ENCODE data around the gene GLIPR1L2. TPM values are rescaled to one million over a fixed set of nuclear protein-coding genes. Genes with fewer than 3 reads are reported as not detected.

GLIPR1L2 gene
- total and polyA plus RNA-seq, 4 donors: 0.22 to 3.7 (median 0.82) TPM

GRCh38 chr12:75361408-75361807, 29.5 kb upstream of the GLIPR1L2 start:
- Histone ChIP-seq H3K4me3 (no peak overlapping the region), H3K9me3 (ENCODE audit: control insufficient read depth in 4 of 4, insufficient read depth in 3 of 4, low read length in 3 of 4) (no peaks in the 10 kb centered on the region), H3K27me3 (ENCODE audit: control insufficient read depth in 3 of 3, insufficient read depth in 3 of 3, low read length in 2 of 3) (no peaks in the 10 kb centered on the region), H3K36me3 (ENCODE audit: control insufficient read depth in 4 of 4, insufficient read depth in 4 of 4, low read length in 4 of 4) (no peaks in the 10 kb centered on the region), H3K27ac (ENCODE audit: low read depth in 1 of 2, low read length in 1 of 2) (no peak overlapping the region), H3K4me1 (ENCODE audit: control insufficient read depth in 5 of 5, insufficient read depth in 5 of 5, low read length in 5 of 5) (no peaks in the 10 kb centered on the region), H3K9ac (ENCODE audit: insufficient read depth in 1 of 2, low read length in 2 of 2) (no peak overlapping the region)
- no peak for DNase-seq
- TF ChIP-seq CTCF (IDR thresholded peaks at IDR 0.05; ENCODE audit: control extremely low read depth, extremely low read depth): no peak
- 37 to 50% methylated on average over 1 of the region's 1 CpG for WGBS, 2 donors
- no peak for ATAC-seq (ENCODE audit: insufficient read depth, low FRiP score)

- no peak for TF ChIP-seq CTCF (IDR thresholded peaks at IDR 0.05; ENCODE audit: control extremely low read depth, extremely low read depth)
- Histone ChIP-seq H3K36me3 (ENCODE audit: control insufficient read depth in 4 of 4, insufficient read depth in 4 of 4, low read length in 4 of 4) (no peaks in the 10 kb centered on the region), H3K4me3 (no peak overlapping the region), H3K9me3 (ENCODE audit: control insufficient read depth in 4 of 4, insufficient read depth in 3 of 4, low read length in 3 of 4) (no peaks in the 10 kb centered on the region), H3K27ac (ENCODE audit: low read depth in 1 of 2, low read length in 1 of 2) (no peak overlapping the region), H3K9ac (ENCODE audit: insufficient read depth in 1 of 2, low read length in 2 of 2) (no peak overlapping the region), H3K27me3 (ENCODE audit: control insufficient read depth in 3 of 3, insufficient read depth in 3 of 3, low read length in 2 of 3) (no peaks in the 10 kb centered on the region), H3K4me1 (ENCODE audit: control insufficient read depth in 5 of 5, insufficient read depth in 5 of 5, low read length in 5 of 5) (no peaks in the 10 kb centered on the region)
- DNase-seq (no peak), ATAC-seq (ENCODE audit: insufficient read depth, low FRiP score) (no peak)
Observed at GRCh38 chr12:75364919-75365318, 26.0 kb upstream of the GLIPR1L2 start.

GRCh38 chr12:75366629-75367028, 24.3 kb upstream of the GLIPR1L2 start:
- Histone ChIP-seq H3K9me3 (ENCODE audit: control insufficient read depth in 4 of 4, insufficient read depth in 3 of 4, low read length in 3 of 4) (peaks cover 0 to 2% (median 0%) of the 10 kb centered on the region in 4 donors), H3K27me3 (ENCODE audit: control insufficient read depth in 3 of 3, insufficient read depth in 3 of 3, low read length in 2 of 3) (no peaks in the 10 kb centered on the region), H3K27ac (ENCODE audit: low read depth in 1 of 2, low read length in 1 of 2) (no peak overlapping the region), H3K4me3 (no peak overlapping the region), H3K9ac (ENCODE audit: insufficient read depth in 1 of 2, low read length in 2 of 2) (no peak overlapping the region), H3K4me1 (ENCODE audit: control insufficient read depth in 5 of 5, insufficient read depth in 5 of 5, low read length in 5 of 5) (no peaks in the 10 kb centered on the region), H3K36me3 (ENCODE audit: control insufficient read depth in 4 of 4, insufficient read depth in 4 of 4, low read length in 4 of 4) (no peaks in the 10 kb centered on the region)
- TF ChIP-seq CTCF (IDR thresholded peaks at IDR 0.05; ENCODE audit: control extremely low read depth, extremely low read depth): no peak
- 88 to 97% methylated on average over 1 of the region's 1 CpG for WGBS, 2 donors
- DNase-seq (no peak), ATAC-seq (ENCODE audit: insufficient read depth, low FRiP score) (no peak)

- TF ChIP-seq CTCF (IDR thresholded peaks at IDR 0.05; ENCODE audit: control extremely low read depth, extremely low read depth): no peak
- peaks cover 0 to 2% (median 0%) of the 10 kb centered on the region in 4 donors for H3K9me3 ChIP-seq (ENCODE audit: control insufficient read depth in 4 of 4, insufficient read depth in 3 of 4, low read length in 3 of 4)
- no peaks in the 10 kb centered on the region for H3K4me1 ChIP-seq (ENCODE audit: control insufficient read depth in 5 of 5, insufficient read depth in 5 of 5, low read length in 5 of 5)
- H3K27me3 ChIP-seq (ENCODE audit: control insufficient read depth in 3 of 3, insufficient read depth in 3 of 3, low read length in 2 of 3): no peaks in the 10 kb centered on the region
- H3K27ac ChIP-seq (ENCODE audit: low read depth in 1 of 2, low read length in 1 of 2): no peak overlapping the region
- WGBS, 2 donors: 93 to 98% methylated on average over 2 of the region's 2 CpGs
- no peaks in the 10 kb centered on the region for H3K36me3 ChIP-seq (ENCODE audit: control insufficient read depth in 4 of 4, insufficient read depth in 4 of 4, low read length in 4 of 4)
- H3K9ac ChIP-seq (ENCODE audit: insufficient read depth in 1 of 2, low read length in 2 of 2): no peak overlapping the region
- no peak for ATAC-seq (ENCODE audit: insufficient read depth, low FRiP score)
- DNase-seq: no peak
- H3K4me3 ChIP-seq: no peak overlapping the region
Observed at GRCh38 chr12:75374971-75375370, 15.9 kb upstream of the GLIPR1L2 start.
